Hippocampal formation (tissue), 2 donors: ENCODE results near the gene HIGD1C.

Experiments used
- DNase-seq, 2 donors: peaks; one replicate each; lab custom pipeline; 2025; lab: John Stamatoyannopoulos, UW

The HIGD1C gene

GRCh38 chr12:51018956-51019355, 66.6 kb downstream of the HIGD1C start:
- DNase-seq = no peak

GRCh38 chr12:51019927-51020326, 67.6 kb downstream of the HIGD1C start:
- no peak for DNase-seq
